NCI-H446 (cell line): ENCODE data around the gene CHID1.
A peak's percentile ranks its signal among the peaks of the same experiment; 100 is the strongest.

Experiments
- DNase-seq, 2 experiments: peaks; one replicate each; lab custom pipeline; 2025; lab: John Stamatoyannopoulos, UW

CHID1 gene

GRCh38 chr11:910044-910588, 494 bp downstream of the CHID1 start:
- DNase-seq = no peak

DNA sequence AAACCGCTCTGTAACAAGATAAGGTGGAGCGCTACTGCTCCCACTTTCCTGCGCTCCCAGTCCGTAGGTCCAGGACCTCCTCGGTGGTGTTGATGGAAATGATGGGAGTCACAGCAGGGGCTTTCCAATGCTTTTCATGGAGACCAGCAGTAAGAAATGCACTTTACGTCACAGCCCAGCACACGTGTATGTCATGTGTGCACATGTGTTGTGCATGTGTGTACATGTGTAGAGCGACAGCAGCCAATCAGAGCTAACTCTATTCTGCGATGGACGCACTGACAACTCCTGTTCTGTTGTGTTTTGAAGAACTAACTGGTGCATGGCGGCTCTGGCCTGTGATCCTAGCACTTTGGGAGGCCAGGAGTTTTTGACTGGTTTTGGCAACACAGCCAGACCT, 1.2 kb downstream of the CHID1 start:
- DNase-seq = no peak

DNA sequence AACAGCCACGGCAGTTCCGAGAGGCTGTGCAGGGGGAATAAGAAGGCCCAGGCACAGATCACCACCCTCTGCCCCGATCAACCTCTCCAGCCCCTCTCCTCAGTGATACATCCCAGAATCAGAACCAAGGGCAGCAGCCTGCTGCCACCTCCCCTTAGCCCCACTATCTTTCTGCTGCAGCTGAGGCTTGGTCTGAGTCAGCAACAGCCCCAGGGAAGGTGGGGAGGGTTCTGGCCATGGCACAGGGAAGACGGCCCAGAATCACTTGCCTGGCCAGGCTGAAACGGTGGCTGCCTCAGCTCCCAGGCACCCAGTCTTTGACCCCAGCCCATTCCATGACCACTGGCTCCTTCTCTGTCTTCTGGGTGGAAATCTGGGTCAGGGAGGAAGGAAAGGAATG, 2.3 kb downstream of the CHID1 start:
- DNase-seq = no peak

DNA sequence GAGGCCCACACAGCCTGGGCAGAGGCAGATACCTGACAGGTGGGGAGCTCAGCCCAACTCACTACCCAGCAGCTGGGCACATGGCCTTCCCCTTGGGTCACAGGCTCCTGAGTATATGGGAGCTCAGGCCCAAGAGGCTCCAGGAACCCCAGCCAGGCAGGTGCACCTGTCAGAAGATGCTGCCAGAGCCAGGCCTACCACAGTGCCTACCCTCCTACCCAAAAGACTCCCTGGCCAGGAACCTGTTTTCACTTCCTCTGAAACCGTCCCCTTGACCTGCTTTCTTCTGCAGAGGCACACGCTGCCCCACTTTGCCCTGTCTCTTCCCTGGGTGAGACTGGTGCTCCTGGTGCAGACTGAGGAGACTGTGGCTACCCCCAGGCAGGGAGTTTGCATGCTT, 2.9 kb downstream of the CHID1 start:
- DNase-seq = no peak

DNA sequence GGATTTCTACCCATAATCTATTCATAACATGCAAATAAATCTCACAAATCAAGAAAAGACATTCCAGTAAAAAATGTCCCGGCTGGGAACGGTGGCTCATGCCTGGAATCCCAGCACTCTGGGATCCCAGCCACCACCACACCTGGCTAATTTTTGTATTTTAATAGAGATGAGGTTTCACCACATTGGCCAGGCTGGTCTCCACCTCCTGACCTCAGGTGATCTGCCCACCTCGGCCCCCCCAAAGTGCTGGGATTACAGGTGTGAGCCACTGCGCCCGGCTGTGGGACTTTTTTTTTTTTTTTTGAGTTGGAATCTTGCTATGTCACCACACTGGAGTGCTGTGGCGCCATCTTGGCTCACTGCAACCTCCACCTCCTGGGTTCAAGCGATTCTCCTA, 4.7 kb downstream of the CHID1 start:
- DNase-seq = no peak

DNA sequence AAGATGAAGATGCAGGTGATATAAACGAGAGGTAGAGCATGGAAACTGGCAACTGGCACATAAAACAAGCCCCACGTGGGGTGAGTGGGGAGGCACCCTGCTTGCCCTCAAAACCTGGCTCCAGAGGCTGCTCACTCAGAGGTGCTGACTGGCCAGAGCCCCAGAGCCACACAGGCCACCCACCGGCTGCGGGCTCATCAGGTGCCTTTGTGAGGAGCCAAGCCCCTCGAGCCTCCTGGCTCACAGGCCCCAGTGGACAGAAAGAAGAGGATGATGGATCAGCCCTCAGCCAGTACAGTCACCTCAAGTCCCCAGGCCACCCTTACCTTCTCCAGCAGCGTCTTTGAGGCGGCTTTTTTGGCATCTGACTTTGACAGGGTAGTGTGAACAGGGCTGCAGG, 6.2 kb downstream of the CHID1 start:
- no peak for DNase-seq

GRCh38 chr11:901452-902061, 9.1 kb downstream of the CHID1 start:
- no peak for DNase-seq

- no peak for DNase-seq
Measured at GRCh38 chr11:900545-900944, 10.1 kb downstream of the CHID1 start.

GRCh38 chr11:899724-900123, 10.9 kb downstream of the CHID1 start:
- DNase-seq = no peak

- DNase-seq = no peak
Measured at GRCh38 chr11:898540-899190, 11.9 kb downstream of the CHID1 start.

GRCh38 chr11:898143-898511, 12.5 kb downstream of the CHID1 start:
- peak in 1 of 2 experiments; percentile 28 for DNase-seq

GRCh38 chr11:897253-898142, 13.1 kb downstream of the CHID1 start:
- DNase-seq = no peak

DNA sequence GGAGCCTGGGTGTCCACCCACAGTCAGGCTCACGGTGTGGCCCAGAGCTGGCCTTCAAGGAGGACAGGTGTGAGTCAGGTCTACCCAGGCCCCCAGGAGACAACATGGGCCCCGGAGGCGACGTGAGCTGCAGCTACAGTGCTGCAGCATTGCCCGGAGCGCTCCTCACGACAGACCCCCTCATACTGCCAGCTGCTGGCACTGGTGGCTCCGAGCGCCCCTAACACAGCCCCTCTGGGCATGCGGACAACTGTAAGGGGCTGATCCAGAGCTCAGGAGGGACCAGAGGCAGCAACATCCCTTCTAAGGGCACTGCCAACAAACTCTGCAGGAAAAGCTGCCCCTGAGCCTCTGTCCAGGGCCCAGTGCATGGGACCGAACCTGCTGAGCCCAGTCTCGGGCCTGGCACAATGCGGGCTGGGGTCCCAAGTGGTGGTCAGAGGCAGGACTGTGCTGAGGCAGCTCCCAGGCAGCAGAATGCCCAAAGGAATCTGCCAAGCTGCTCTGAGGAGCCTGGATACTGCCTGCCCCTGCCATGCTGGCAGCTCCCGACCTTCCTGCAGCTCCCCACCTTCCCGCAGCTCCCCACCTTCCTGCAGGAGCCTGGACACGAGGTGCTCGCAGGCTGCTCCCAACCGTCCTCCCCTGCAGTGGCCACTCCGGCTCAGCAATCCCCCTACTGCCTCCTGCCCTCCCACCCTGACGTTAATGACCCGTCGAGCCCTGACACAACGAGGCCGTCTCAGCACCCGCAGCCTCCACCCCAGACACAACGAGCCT, 15.1 kb downstream of the CHID1 start:
- no peak for DNase-seq

GRCh38 chr11:894575-895201, 15.9 kb downstream of the CHID1 start:
- DNase-seq = no peak

- no peak for DNase-seq
Measured at GRCh38 chr11:893008-893654, 17.5 kb downstream of the CHID1 start.

GRCh38 chr11:890794-891540, 19.6 kb downstream of the CHID1 start:
- no peak for DNase-seq

GRCh38 chr11:889687-890475, 20.7 kb downstream of the CHID1 start:
- DNase-seq = no peak

DNA sequence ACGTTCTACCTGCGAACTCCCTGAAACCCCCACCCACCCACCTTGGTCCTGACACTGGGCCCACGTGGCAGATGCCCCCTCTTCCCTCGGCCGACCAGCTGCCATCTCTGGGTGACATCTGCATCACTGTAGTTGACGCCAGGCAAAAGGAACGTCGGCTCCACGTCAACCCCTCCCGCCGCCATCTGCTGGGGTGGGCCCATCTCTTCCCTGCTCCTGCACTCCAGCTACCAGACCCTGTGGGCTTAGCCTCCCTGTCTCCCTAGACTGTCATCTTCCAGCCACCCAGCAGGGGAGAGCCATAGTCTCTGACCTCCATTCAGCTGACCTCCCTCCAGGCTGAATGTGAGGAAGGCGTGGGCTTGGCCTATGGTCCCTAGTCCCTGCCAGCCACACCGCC, 21.4 kb downstream of the CHID1 start:
- DNase-seq = no peak
